ENCODE measurements around the gene CDKN2C.

GRCh38 chr1:50974618-50974935, 4.5 kb downstream of the CDKN2C start:
- TF ChIP-seq POLR2AphosphoS5 (IDR thresholded peaks at IDR 0.05; ENCODE audit: low read depth, low read length) (no peak), SPI1 (IDR thresholded peaks at IDR 0.05; ENCODE audit: low read depth, low read length) (no peak), POLR2A (IDR thresholded peaks at IDR 0.05; ENCODE audit: low read depth, low read length) (no peak)

Data from GM12891 (cell line).